GM21717 (cell line): Measurements from ENCODE around the gene SCLY.

ENCODE experiments used
- ATAC-seq: cut with Tn5 transposase; IDR thresholded peaks from one replicate; pipeline ENCODE4 v1.9.1; 2021; ENCODE audit warnings: mild to moderate bottlenecking, moderate library complexity; ENCODE audit not compliant: unreplicated experiment

SCLY gene

DNA sequence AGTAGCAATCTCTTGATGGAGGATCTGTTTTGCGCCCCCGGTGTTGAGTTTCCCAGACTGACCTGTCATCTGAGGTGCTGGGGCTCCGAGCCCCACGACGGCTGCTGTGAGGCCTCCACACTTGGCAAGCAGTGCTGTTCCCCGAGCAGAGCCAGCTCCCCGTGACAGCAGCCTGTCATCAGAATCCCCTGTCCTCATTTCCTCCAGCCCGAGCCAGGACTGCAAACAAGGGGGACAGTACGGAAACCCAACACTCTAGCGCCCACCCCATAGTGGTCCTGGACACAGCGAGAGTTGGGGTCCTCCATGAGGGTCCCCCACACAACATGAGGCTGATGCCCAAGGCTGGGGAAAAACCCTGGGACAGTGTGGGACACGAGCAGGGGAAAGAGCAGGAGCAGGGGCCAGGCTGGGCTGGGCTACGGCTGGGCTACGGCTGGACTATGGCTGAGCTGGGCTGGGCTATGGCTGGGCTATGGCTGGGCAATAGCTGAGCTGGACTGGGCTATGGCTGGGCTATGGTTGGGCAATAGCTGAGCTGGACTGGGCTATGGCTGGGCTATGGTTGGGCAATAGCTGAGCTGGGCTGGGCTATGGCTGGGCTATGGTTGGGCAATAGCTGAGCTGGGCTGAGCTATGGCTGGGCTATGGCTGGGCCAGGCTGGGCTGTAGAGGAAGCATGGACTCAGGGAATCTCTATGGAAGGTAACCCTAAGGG, 76.2 kb downstream of the SCLY start:
- ATAC-seq, result no peak

DNA sequence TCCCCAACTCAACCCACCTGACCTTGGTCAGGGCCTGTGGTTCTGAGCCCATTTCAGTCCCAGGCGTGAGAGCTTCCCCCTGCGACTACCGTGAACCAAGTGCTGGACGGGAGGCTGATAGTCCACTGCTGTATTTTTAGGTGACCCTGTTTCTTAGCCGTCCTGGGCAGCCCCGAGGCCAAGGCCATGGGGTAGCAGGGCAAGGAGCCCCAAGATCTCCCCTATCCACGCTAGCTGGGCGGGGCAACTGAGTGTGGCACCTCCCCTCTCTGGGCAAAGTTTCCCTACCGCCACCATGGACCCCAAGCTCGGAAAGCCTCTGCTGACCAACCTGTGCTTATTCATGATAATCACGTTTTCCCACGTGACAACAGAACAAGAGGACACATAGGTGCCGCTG, 77.1 kb downstream of the SCLY start:
- no peak for ATAC-seq

DNA sequence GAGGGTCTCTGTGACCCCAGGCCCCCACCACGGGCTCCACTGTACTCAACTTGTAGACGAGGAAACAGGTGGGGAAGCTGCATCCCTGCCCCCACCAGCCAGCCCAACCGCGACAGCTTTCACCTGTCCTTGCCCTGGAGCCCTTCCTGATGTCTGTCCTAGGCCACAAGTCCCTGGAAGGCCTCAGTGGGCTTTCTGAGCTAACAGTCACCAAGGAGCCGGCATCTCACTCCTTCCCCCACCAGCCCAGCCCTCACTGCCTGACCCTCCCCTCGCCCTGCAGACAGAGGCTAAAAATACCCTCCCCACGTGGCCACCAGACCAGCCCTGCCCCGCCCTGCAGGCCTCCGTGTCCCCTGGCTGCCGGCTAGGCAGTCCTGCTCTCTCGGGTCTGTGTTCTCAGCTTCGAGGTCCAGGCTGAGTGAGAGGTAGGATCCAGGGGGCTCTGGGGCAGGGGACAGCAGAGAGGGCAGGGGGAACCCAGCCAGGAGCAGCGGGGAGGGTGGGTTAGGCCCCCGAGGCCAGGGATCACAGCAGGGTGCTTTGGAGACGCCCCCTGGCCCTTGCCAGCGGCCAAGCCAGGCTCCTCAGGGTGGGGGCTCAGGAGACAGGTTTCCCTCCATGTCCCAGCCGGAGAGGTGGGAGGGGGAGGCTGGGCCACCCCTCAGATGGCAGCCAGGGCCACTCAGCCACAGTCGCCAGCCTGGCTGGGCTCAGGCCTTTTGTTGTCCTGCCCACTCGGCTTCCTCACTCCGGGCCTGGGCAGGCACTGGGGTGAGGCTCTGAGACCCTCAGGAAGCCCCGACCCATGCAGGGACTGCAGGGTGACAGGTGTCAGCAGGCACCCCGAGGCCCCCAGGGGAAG, 77.8 kb downstream of the SCLY start, which contains the start of gene KLHL30:
Gene KLHL30 (plus strand): TSS at position 338 of the 865 bp plus-strand sequence. CDS start 2,087 bp downstream, outside the sequence.
- no peak for ATAC-seq

DNA sequence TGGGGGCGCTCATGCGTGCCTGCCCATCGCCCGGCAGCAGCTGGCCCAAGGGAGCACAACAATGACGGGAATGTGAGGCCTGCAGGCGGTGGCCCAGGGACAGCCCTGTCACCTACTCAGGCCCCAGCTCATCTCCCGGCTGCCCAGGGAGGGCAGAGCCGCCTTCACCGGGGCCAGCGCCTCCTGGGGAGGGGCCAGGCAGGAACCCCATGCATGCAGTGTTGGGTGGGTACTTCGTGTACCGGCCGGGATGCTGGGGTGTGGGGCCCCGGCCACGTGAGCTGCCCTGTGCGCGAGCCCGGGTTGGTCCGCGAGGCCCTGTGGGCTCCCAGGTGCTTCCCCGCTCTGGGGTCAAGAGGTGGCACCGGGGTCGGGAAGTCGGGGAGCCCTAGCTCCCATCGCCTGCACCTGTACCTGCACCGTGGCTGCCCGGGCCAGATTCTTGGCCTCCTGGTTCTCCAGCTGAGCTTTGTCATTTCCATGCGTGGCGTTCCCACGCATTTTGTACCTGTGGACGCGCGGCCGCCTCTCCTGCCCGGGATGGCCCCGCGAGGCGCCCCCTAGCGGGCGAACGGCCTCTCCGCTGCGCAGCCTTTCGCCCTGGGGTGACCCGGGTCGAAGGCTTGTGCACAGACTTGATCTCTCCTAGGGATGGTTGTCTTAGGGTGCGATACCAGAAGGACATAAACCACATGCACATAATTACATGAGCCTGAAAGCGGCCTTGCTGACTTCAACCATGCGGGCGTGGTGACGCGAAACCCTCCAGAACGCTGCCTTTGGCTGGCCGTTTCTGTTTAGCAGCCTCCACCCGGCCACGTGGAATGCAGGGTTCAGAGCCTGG, 78.6 kb downstream of the SCLY start:
- ATAC-seq, result no peak

DNA sequence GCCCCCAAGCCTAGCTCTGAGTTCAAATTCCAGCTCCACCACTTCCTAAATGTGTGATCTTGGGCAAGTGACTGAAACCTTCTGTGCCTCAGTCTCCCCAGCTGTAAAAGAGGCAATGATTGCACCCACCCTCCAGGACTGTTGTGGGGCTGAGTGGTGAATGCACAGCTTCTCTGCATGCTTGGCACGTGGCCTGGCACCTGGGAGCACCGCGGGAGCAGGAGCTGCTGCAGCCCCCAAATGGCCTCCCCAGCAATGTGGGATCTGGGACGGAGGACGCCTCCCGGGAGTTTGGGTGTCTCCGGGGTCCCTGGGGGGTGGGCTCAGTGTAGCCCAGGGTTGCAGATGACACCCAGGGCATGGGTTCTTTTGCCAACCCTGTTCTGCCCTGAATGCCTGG, 79.2 kb downstream of the SCLY start:
- ATAC-seq, result no peak

DNA sequence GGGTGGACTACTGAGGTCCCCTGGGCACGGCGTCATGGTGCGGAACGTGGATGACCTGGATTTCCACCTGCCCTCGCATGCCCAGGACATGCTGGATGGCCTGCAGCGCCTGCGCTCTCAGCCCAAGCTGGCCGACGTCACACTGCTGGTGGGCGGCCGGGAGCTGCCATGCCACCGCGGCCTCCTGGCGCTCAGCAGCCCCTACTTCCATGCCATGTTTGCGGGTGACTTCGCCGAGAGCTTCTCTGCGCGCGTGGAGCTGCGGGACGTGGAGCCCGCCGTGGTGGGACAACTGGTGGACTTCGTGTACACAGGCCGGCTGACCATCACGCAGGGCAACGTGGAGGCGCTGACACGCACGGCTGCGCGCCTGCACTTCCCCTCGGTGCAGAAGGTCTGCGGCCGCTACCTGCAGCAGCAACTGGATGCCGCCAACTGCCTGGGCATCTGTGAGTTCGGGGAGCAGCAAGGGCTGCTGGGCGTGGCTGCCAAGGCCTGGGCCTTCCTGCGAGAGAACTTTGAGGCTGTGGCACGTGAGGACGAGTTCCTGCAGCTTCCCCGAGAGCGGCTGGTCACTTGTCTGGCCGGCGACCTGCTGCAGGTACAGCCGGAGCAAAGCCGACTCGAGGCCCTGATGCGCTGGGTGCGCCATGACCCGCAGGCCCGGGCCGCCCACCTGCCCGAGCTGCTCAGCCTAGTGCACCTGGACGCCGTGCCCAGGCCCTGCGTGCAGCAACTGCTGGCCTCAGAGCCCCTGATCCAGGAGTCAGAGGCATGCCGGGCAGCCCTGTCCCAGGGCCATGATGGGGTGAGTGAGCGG, 80.1 kb downstream of the SCLY start:
- no peak for ATAC-seq

DNA sequence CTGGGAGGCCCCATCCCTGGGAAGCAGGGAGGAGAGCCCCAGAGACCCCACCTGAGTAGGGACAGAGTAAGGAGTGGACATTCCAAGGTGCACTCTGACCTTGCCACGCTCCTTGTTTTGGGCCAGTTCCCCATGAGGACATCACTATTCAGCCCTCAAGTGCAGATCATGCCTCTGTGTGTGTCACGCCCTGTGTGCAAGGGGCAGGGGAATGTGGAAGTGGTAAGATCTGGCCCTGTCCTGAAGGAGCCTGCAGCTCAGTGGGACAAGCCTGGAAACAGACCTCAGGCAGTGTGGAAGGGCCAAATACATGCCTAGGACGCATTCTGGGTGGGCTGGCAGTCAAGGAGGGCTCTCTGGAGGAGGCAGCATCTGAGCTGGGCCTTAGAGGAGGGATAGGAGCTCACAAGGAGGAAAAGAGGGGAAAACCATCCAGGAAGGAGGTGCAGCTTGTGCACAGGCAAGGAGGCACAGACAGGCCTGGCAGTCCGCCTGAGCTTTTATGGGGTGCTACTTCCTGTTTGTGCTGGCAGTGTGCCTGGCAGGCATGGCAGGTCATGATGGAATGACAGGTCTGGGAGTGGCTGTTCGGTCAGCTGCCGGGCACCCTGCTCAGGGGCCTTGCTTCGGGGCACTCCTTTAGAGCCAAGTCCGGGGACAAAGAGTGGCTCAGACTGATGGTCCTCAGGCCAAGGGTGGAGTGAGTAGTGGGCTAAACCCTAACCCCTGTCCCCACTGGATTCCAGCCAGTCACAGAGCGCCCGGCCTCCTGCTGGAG, 80.9 kb downstream of the SCLY start:
- no peak for ATAC-seq

DNA sequence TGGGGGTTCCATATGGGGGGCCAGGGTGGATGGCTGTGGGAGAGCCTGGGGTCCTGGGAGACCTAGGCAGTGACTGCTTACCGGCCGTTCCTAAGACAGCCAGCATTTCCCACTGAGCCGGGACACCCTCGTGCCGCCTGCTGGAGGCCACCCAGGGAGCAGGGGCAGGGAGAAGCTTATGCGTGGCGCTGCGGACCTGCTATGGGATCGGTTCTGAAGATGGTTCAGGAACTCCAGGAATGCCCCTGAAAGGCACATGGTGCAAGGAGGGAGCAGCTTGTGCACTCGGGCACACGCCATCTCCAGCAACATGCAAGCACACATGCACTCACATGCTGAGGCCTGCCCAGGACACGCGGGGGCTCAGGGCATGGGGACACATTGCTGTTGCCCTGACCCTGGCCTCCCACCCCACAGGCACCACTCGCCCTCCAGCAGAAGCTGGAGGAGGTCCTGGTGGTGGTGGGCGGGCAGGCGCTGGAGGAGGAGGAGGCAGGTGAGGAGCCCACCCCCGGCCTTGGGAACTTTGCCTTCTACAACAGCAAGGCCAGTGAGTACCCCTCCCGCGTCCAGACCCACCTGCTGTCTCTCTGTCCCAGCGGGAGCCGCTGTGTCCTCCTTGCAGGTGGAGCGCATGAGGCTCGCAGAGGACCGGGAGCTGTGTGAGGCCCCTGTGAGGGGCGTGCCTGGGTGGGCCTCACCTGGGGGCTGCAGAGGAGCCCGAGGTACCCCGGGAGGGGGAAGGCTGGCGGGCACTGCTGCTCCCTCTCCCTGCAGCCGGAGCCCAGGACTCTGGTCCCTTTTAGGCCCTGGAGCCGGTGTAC, 81.8 kb downstream of the SCLY start:
- no peak for ATAC-seq

DNA sequence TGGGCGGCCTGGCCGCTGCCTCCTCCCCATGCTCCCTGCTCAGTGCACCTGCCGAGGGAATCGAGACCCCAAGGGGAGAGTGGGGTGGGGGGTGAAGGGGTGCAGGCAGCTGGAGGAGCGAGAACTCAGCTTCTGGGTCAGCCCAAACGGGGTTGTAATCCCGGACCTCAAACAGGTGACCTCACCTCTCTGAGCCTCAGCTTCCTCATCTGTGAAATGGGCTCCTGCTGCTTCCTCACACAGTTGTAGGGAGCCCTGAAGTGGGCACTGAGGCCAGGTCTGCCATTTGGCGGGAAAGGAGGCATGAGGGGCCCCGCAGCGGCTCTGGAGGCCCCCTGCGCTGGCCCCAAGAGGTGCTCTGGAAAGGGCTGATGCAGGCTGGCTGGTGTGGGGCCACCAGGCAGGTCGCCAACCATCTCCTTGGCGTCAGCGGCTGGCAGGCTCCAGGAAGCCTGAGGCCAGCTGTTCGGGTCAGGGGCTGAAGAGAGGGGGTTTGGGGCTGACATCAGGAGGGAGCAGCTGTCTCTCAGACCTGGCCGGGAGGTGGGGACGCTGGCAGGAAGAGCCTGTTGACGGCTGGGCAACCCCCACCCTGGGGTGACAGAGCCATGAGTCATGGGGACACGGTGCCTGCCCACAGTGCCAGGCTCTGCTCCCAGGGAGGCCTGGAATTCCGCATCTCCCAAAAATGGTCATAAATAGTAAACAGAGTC, 82.6 kb downstream of the SCLY start:
- no peak for ATAC-seq

DNA sequence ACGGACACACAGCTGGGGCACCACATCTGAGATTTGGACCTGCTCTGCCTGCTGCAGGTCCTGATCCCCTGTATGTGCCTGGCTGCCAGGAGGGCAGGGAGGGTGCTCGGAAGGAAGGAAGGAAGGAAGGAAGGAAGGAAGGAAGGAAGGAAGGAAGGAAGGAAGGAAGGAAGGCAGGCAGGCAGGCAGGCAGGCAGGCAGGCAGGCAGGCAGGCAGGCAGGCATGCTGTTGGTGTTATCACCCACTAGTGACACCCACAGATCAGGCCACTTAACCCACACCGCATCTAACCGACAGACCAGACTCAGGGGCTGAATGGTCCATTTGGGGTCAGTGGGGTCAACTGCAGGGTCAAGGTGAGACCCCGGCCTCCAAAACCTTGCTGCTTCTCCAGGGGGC, 83.5 kb downstream of the SCLY start:
- no peak for ATAC-seq

DNA sequence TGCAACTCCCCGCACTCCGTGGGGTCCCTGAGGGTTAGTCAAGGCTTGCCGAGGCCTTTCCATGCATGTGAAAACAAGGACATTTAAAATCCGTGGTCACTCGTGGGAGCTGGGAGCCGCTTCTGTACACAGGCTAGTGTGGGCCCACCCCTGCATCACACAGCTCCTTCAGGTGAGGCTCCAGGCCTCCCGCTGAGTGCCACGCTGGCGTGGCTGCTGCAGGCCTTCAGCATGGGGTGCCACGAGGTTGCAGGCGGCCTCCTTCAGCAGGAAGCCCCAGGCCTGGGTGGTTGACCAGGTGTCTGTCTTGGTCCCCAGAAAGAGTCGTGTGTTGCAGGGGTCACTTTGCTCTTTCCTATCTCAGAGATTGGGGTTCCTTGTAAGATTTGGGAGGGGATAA, 84.2 kb downstream of the SCLY start:
- no peak for ATAC-seq

DNA sequence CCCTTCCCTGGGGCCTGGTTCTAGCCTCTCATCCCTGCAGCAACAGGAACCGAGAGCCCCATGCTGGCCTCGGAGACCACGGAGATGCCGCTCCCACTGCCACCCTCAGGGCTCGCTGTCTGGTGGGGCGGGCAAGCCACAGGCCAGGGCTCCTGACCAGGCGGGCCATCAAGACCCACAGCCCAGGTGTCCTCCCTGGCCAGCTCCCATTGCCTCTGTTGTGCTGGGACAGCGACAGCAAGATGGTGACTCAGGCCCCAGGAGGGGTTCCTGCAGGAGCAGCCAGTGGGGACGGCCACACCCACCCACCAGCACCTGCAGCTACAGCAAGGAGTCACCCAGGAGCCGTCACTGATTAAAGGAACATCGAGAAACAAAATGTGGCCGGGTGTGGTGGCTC, 85.0 kb downstream of the SCLY start:
- ATAC-seq, result no peak

DNA sequence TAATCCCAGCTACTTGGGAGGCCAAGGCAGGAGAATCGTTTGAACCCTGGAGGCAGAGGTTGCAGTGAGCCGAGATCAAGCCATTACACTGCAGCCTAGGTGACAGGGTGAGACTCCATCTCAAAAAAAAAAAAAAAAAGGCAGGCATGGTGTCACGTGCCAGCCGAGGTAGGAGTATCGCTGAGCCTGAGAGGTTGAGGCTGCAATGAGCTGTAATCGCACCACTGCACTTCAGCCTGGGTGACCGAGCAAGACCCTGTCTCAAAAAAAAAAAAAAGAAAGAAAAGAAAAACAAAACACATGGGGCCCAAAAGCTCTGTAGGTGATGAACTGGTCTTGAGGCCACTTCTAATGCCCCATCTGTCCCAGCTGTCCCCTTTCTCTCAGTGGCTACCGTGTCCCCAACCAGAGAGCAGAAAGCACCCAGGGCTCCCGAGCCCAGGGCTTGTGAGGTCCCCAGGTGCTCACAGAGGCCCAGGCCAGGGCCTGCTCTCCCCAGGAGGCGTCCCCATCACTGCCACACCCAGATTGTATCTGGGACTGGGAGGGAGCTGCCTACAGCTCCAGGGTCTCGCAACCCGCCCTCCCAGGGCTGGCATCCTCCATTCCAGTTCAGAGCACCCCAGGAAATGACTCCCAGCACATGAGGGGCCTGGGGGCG, 86.2 kb downstream of the SCLY start:
- no peak for ATAC-seq

DNA sequence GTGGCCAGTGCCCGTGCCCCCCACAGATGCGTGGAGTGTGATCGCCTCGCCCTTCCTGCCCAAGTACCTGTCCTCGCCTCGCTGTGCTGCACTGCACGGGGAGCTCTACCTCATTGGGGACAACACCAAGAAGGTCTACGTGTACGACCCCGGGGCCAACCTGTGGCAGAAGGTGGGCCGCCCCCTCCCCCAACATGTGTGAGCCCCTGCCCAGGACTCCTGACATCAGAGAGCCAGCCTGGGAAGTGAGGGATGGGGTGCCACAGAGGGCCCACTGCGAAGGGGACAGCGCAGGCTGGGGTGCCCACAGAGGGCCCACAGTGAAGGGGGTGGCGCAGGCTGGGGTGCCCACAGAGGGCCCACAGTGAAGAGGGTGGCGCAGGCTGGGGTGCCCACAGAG, 88.2 kb downstream of the SCLY start:
- no peak for ATAC-seq
